Liver (tissue), 3 donors: ENCODE measurements around the gene ESRRB.

ENCODE experiments used
- CTCF ChIP-seq: fragments of 150-350 bp; IDR thresholded peaks from 2 replicates; pipeline ENCODE4 v1.5.1; 2017; ENCODE audit warnings: improper control_type of control experiment, low read depth, low read length; ENCODE audit not compliant: missing input control
- GABPA ChIP-seq, 2 donors: IDR thresholded peaks in 1 of 2; conservative IDR thresholded peaks in 1 of 2; 2 replicates each; pipeline ENCODE4 v1.6.1; 2016; ENCODE audit warnings: antibody characterized with exemption in 2 of 2, mild to moderate bottlenecking in 1 of 2, moderate library complexity in 1 of 2
- JUND ChIP-seq, 2 donors: IDR thresholded peaks; 2 replicates each; pipeline ENCODE4 v1.6.1; 2016; ENCODE audit warnings: antibody characterized with exemption in 2 of 2
- TAF1 ChIP-seq: conservative IDR thresholded peaks from 2 replicates; pipeline ENCODE4 v1.6.1; 2016; ENCODE audit warnings: antibody characterized with exemption, mild to moderate bottlenecking
- TF ChIP-seq, protein P1 (sequence below): IDR thresholded peaks from 2 replicates; pipeline ENCODE4 v1.6.1; 2016; ENCODE audit warnings: antibody characterized with exemption
- donor health status: healthy.
- donor health status: healthy.

DNA sequence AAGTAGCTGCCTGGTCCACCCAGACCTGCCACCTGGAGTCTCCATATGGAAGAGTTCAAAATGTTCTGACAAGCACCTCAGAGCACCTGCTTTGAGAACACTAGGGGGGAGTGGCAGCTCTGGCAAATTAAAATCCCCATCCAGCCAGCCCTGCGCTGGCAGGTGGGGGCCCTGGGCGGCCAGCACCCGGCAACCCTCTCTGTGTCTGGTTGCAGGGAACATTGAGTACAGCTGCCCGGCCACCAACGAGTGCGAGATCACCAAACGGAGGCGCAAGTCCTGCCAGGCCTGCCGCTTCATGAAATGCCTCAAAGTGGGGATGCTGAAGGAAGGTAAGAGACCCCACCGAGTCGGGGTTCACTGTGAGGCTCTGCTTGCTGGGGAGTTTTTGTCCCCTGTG, 86.4 kb downstream of the ESRRB start:
- no peak for TF ChIP-seq CTCF
- TF ChIP-seq, protein P1, sequence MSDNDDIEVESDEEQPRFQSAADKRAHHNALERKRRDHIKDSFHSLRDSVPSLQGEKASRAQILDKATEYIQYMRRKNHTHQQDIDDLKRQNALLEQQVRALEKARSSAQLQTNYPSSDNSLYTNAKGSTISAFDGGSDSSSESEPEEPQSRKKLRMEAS: no peak
- TF ChIP-seq GABPA (IDR thresholded peaks at IDR 0.05 in 1 of 2, conservative IDR thresholded peaks at IDR 0.05 in 1 of 2): no peak
- TF ChIP-seq JUND (IDR thresholded peaks at IDR 0.05): no peak
- TF ChIP-seq TAF1: no peak
